NCI-H2081 treated with DMSO at 0.1 percent for 48 hours (cell line): ENCODE measurements around the gene ATP6AP2.

Source experiments
- DNase-seq: peaks from one replicate; lab custom pipeline; 2025; lab: John Stamatoyannopoulos, UW

ATP6AP2 gene

GRCh38 chrX:40644176-40644575, 63.4 kb downstream of the ATP6AP2 start:
- no peak for DNase-seq

- DNase-seq, result no peak
These were observed 64.1 kb downstream of the ATP6AP2 start for GRCh38 chrX:40644821-40645358.

GRCh38 chrX:40646489-40647306, 65.9 kb downstream of the ATP6AP2 start:
- no peak for DNase-seq

- peak; percentile 24 for DNase-seq
These were observed 66.8 kb downstream of the ATP6AP2 start, which contains the start of gene CXorf38 for GRCh38 chrX:40647307-40648197. TSS of gene CXorf38 (minus strand) at chrX:40647561. CDS start at chrX:40647520, 41 bp downstream.

GRCh38 chrX:40651620-40652223, 71.0 kb downstream of the ATP6AP2 start:
- peak; percentile 29 for DNase-seq

GRCh38 chrX:40652664-40653063, 71.9 kb downstream of the ATP6AP2 start:
- DNase-seq, result no peak

GRCh38 chrX:40653535-40653934, 72.8 kb downstream of the ATP6AP2 start:
- no peak for DNase-seq
